Keratinocyte (primary cell): Measurements from ENCODE around the gene ENGASE.

Experiments used
- EZH2 ChIP-seq: IDR thresholded peaks from one replicate; pipeline ENCODE4 v1.6.1; 2012; ENCODE audit warnings: inconsistent platforms, mild to moderate bottlenecking, low read length, moderate library complexity
- TF ChIP-seq, protein P1 (sequence below), 3 experiments: IDR thresholded peaks in 1 of 3; conservative IDR thresholded peaks in 1 of 3; optimal IDR thresholded peaks in 1 of 3; 2 replicates in 2 of 3; 3 replicates in 1 of 3; pipeline versions ENCODE3 to v1.5.1; 2011; ENCODE audit warnings: low read length in 3 of 3, mild to moderate bottlenecking in 3 of 3, moderate library complexity in 2 of 3, control low read depth in 1 of 3, inconsistent platforms in 1 of 3; ENCODE audit not compliant: insufficient read depth in 2 of 3; ENCODE audit errors: extremely low read depth in 1 of 3

- TF ChIP-seq, protein P1, sequence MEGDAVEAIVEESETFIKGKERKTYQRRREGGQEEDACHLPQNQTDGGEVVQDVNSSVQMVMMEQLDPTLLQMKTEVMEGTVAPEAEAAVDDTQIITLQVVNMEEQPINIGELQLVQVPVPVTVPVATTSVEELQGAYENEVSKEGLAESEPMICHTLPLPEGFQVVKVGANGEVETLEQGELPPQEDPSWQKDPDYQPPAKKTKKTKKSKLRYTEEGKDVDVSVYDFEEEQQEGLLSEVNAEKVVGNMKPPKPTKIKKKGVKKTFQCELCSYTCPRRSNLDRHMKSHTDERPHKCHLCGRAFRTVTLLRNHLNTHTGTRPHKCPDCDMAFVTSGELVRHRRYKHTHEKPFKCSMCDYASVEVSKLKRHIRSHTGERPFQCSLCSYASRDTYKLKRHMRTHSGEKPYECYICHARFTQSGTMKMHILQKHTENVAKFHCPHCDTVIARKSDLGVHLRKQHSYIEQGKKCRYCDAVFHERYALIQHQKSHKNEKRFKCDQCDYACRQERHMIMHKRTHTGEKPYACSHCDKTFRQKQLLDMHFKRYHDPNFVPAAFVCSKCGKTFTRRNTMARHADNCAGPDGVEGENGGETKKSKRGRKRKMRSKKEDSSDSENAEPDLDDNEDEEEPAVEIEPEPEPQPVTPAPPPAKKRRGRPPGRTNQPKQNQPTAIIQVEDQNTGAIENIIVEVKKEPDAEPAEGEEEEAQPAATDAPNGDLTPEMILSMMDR (optimal IDR thresholded peaks at IDR 0.05 in 1 of 3, IDR thresholded peaks at IDR 0.05 in 1 of 3, conservative IDR thresholded peaks at IDR 0.05 in 1 of 3; ENCODE audit: extremely low read depth in 1 of 3, insufficient read depth in 2 of 3, low read length in 3 of 3): no peak
- no peak for TF ChIP-seq EZH2
Observed at GRCh38 chr17:79055197-79055596, 19.4 kb upstream of the ENGASE start.
